H9 (cell line): ENCODE data around the gene GHITM. TPM values are rescaled to one million over a fixed set of nuclear protein-coding genes. Genes with fewer than 3 reads are reported as not detected.

ENCODE experiments used
- DNase-seq: peaks from one replicate; pipeline ENCODE4 v3.0.0-alpha.2; 2017
- H2AFZ ChIP-seq: one replicate; pipeline ENCODE4 v1.6.1; 2013; ENCODE audit warnings: mild to moderate bottlenecking, low read length, control low read depth, moderate library complexity
- H2AK5ac ChIP-seq: 2 replicates; pipeline ENCODE4 v1.6.1; 2013; ENCODE audit warnings: low read length, control low read depth, mixed read lengths; ENCODE audit not compliant: insufficient read length
- H2BK120ac ChIP-seq: one replicate; pipeline ENCODE4 v1.6.1; 2013; ENCODE audit warnings: low read depth, mild to moderate bottlenecking, low read length, control low read depth, inconsistent platforms; ENCODE audit not compliant: poor library complexity, severe bottlenecking
- H2BK12ac ChIP-seq: 2 replicates; pipeline ENCODE4 v1.6.1; 2013; ENCODE audit warnings: low read length, control low read depth, mixed read lengths, low read depth; ENCODE audit not compliant: insufficient read length
- H2BK15ac ChIP-seq: 2 replicates; pipeline ENCODE4 v1.6.1; 2013; ENCODE audit warnings: low read depth, low read length, control low read depth
- H2BK20ac ChIP-seq: one replicate; pipeline ENCODE4 v1.6.1; 2013; ENCODE audit warnings: low read depth, mild to moderate bottlenecking, low read length, control low read depth, inconsistent platforms; ENCODE audit not compliant: poor library complexity, severe bottlenecking
- H2BK5ac ChIP-seq: 2 replicates; pipeline ENCODE4 v1.6.1; 2013; ENCODE audit warnings: low read length, control low read depth, mixed read lengths; ENCODE audit not compliant: insufficient read length
- H3K14ac ChIP-seq: 2 replicates; pipeline ENCODE4 v1.6.1; 2013; ENCODE audit warnings: low read length, control low read depth; ENCODE audit not compliant: insufficient read depth
- H3K18ac ChIP-seq: 2 replicates; pipeline ENCODE4 v1.6.1; 2013; ENCODE audit warnings: low read depth, mild to moderate bottlenecking, mixed read lengths, low read length, control low read depth; ENCODE audit not compliant: insufficient read length
- H3K23ac ChIP-seq: 2 replicates; pipeline ENCODE4 v1.6.1; 2013; ENCODE audit warnings: low read length, control low read depth, mixed read lengths, low read depth; ENCODE audit not compliant: insufficient read length
- H3K23me2 ChIP-seq: 2 replicates; pipeline ENCODE4 v1.6.1; 2013; ENCODE audit warnings: low read depth, mild to moderate bottlenecking, mixed read lengths, low read length, control low read depth; ENCODE audit not compliant: insufficient read length, poor library complexity, severe bottlenecking
- H3K27ac ChIP-seq: 2 replicates; pipeline ENCODE4 v1.5.1; 2013; ENCODE audit warnings: low read length, control low read depth, mixed read lengths, low read depth; ENCODE audit not compliant: insufficient read length
- H3K27me3 ChIP-seq: 2 replicates; pipeline ENCODE4 v1.6.1; 2013; ENCODE audit warnings: low read length, control low read depth, inconsistent platforms; ENCODE audit not compliant: insufficient read depth
- H3K4ac ChIP-seq: 2 replicates; pipeline ENCODE4 v1.6.1; 2013; ENCODE audit warnings: low read depth, mild to moderate bottlenecking, control low read depth, inconsistent platforms, low read length, moderate library complexity
- H3K4me1 ChIP-seq: 2 replicates; pipeline ENCODE4 v1.6.1; 2013; ENCODE audit warnings: low read length, control low read depth, inconsistent platforms; ENCODE audit not compliant: insufficient read depth
- H3K4me2 ChIP-seq: 2 replicates; pipeline ENCODE4 v1.6.1; 2013; ENCODE audit warnings: low read length, control low read depth, mixed read lengths; ENCODE audit not compliant: insufficient read length, insufficient read depth
- H3K56ac ChIP-seq: 2 replicates; pipeline ENCODE4 v1.6.1; 2013; ENCODE audit warnings: low read depth, mild to moderate bottlenecking, mixed read lengths, low read length, control low read depth; ENCODE audit not compliant: insufficient read length
- H3K79me1 ChIP-seq: 2 replicates; pipeline ENCODE4 v1.6.1; 2013; ENCODE audit warnings: low read depth, mild to moderate bottlenecking, moderate library complexity, low read length, control low read depth, inconsistent platforms; ENCODE audit not compliant: insufficient read depth, poor library complexity, severe bottlenecking
- H3K79me2 ChIP-seq: 2 replicates; pipeline ENCODE4 v1.6.1; 2013; ENCODE audit warnings: low read length, control low read depth, inconsistent platforms; ENCODE audit not compliant: insufficient read depth
- H3K9ac ChIP-seq: 2 replicates; pipeline ENCODE4 v1.6.1; 2013; ENCODE audit warnings: low read length, control low read depth, mixed read lengths; ENCODE audit not compliant: insufficient read length; ENCODE audit errors: extremely low read depth
- H3K9me3 ChIP-seq: one replicate; pipeline ENCODE4 v1.6.1; 2013; ENCODE audit warnings: low read depth, low read length, inconsistent platforms; ENCODE audit not compliant: control insufficient read depth
- H3T11ph ChIP-seq: one replicate; pipeline ENCODE4 v1.6.1; 2013; ENCODE audit warnings: mild to moderate bottlenecking, low read length, control low read depth, inconsistent platforms
- H4K20me1 ChIP-seq: one replicate; pipeline ENCODE4 v1.6.1; 2013; ENCODE audit not compliant: control insufficient read depth, insufficient read length, insufficient read depth
- H4K5ac ChIP-seq: 2 replicates; pipeline ENCODE4 v1.6.1; 2013; ENCODE audit warnings: low read depth, mild to moderate bottlenecking, mixed read lengths, low read length, control low read depth; ENCODE audit not compliant: insufficient read length
- H4K8ac ChIP-seq: replicated peaks from 2 replicates; pipeline ENCODE4 v1.6.1; 2013; ENCODE audit warnings: low read length, control low read depth, mixed read lengths, low read depth; ENCODE audit not compliant: insufficient read length
- H4K91ac ChIP-seq: 2 replicates; pipeline ENCODE4 v1.6.1; 2013; ENCODE audit warnings: low read depth, mild to moderate bottlenecking, moderate library complexity, mixed read lengths, low read length, control low read depth; ENCODE audit not compliant: insufficient read length
- H3K27ac Mint-ChIP-seq, 3 experiments: 2 replicates in 2 of 3; 3 replicates in 1 of 3; pipeline ENCODE4 v1.8.0; 2020 to 2021; ENCODE audit warnings: mixed read lengths in 3 of 3, mild to moderate bottlenecking in 1 of 3, moderate library complexity in 1 of 3
- H3K27me3 Mint-ChIP-seq: 2 replicates; pipeline ENCODE4 v1.8.0; 2021; ENCODE audit warnings: low read depth, mild to moderate bottlenecking, moderate library complexity, mixed read lengths
- H3K36me3 Mint-ChIP-seq, 3 experiments: 2 replicates in 2 of 3; 3 replicates in 1 of 3; pipeline ENCODE4 v1.8.0; 2020 to 2021; ENCODE audit warnings: low read depth in 3 of 3, mixed read lengths in 3 of 3; ENCODE audit not compliant: insufficient read depth in 1 of 3
- H3K4me1 Mint-ChIP-seq, 2 experiments: 2 replicates each; pipeline ENCODE4 v1.8.0; 2020; ENCODE audit warnings: mixed read lengths in 2 of 2
- H3K4me3 Mint-ChIP-seq, 2 experiments: 2 replicates in 1 of 2; 3 replicates in 1 of 2; pipeline ENCODE4 v1.8.0; 2020 to 2021; ENCODE audit warnings: mild to moderate bottlenecking in 2 of 2, mixed read lengths in 2 of 2, moderate library complexity in 1 of 2
- H3K9me3 Mint-ChIP-seq, 2 experiments: 2 replicates in 1 of 2; 3 replicates in 1 of 2; pipeline ENCODE4 v1.8.0; 2020; ENCODE audit warnings: mild to moderate bottlenecking in 2 of 2, mixed read lengths in 2 of 2, moderate library complexity in 1 of 2
- CTCF ChIP-seq: fragments of 200-600 bp; sonication (generic); conservative IDR thresholded peaks from 3 replicates; pipeline ENCODE4 v1.8.0; 2021; ENCODE audit warnings: antibody characterized with exemption, mild to moderate bottlenecking
- WGBS: extraction: QIAGEN DNeasy Blood & Tissue Kit; methylation state at CpG from one replicate; pipeline ENCODE4 v1.1.7; 2013; ENCODE audit warnings: missing lambda C conversion rate, low lambda C conversion rate, mixed read lengths; ENCODE audit not compliant: insufficient read length; ENCODE audit errors: extremely low coverage; 5-methylcytosine and 5-hydroxymethylcytosine counted together
- total RNA-seq: library from RNA; stranded (reverse); gene quantifications from 2 replicates; pipeline ENCODE4 v1.2.1, GENCODE V29; 2021

GHITM gene
- total RNA-seq, 1 experiment from 2014 or later, result 95.6 TPM

- no peak overlapping the region; a peak in 1 of 7 replicates for H3K27ac Mint-ChIP-seq
- Histone ChIP-seq H2BK20ac (no peak overlapping the region), H3K23me2 (no peaks in the 10 kb centered on the region), H3K4me2 (no peak overlapping the region), H2BK12ac (no peak overlapping the region), H3K27me3 (no peaks in the 10 kb centered on the region; the same call in 1 of the 2 replicates), H4K8ac (no peak overlapping the region), H3T11ph (no peak overlapping the region), H2BK120ac (no peak overlapping the region), H3K18ac (no peak overlapping the region), H2AFZ (no peak overlapping the region), H2BK15ac (no peak overlapping the region), H4K5ac (no peak overlapping the region), H3K23ac (no peak overlapping the region), H2AK5ac (no peak overlapping the region), H3K79me1 (no peaks in the 10 kb centered on the region), H3K14ac (no peak overlapping the region; the same call in 1 of the 2 replicates), H3K79me2 (no peaks in the 10 kb centered on the region), H3K27ac (no peak overlapping the region), H3K4ac (no peak overlapping the region), H4K20me1 (no peaks in the 10 kb centered on the region), H3K9me3 (no peaks in the 10 kb centered on the region), H2BK5ac (no peak overlapping the region), H3K9ac (no peak overlapping the region), H3K4me1 (no peaks in the 10 kb centered on the region), H4K91ac (no peak overlapping the region), H3K56ac (no peak overlapping the region)
- H3K4me1 Mint-ChIP-seq, result peaks cover 2 to 4% of the 10 kb centered on the region in 2 experiments; a peak in 3 of 4 replicates
- WGBS, result no CpG with 5 or more reads among the region's 11 CpGs
- H3K9me3 Mint-ChIP-seq, result no peaks in the 10 kb centered on the region
- no peak for TF ChIP-seq CTCF
- H3K36me3 Mint-ChIP-seq, result peaks cover 0 to 2% (median 0%) of the 10 kb centered on the region in 3 experiments; a peak in 3 of 7 replicates
- peaks cover 16% of the 10 kb centered on the region for H3K27me3 Mint-ChIP-seq
- H3K4me3 Mint-ChIP-seq, result no peak overlapping the region
- no peak for DNase-seq
These were observed 61.4 kb downstream of the GHITM start for GRCh38 chr10:84200537-84201243.
